Activated CD4-positive, CD25-positive, alpha-beta regulatory T cell (primary cell): ENCODE measurements around the gene WSB1.
A peak's percentile ranks its signal among the peaks of the same experiment; 100 is the strongest.
"Not testable (repeated sequence)": the region's sequence is repeated elsewhere in the genome, so short reads cannot be mapped to it uniquely, and the experiment has no call there.

ENCODE experiments used
- DNase-seq, 4 experiments: peaks; one replicate each; lab custom pipeline; 2025; lab: John Stamatoyannopoulos, UW

Gene WSB1, protein sequence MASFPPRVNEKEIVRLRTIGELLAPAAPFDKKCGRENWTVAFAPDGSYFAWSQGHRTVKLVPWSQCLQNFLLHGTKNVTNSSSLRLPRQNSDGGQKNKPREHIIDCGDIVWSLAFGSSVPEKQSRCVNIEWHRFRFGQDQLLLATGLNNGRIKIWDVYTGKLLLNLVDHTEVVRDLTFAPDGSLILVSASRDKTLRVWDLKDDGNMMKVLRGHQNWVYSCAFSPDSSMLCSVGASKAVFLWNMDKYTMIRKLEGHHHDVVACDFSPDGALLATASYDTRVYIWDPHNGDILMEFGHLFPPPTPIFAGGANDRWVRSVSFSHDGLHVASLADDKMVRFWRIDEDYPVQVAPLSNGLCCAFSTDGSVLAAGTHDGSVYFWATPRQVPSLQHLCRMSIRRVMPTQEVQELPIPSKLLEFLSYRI

DNA sequence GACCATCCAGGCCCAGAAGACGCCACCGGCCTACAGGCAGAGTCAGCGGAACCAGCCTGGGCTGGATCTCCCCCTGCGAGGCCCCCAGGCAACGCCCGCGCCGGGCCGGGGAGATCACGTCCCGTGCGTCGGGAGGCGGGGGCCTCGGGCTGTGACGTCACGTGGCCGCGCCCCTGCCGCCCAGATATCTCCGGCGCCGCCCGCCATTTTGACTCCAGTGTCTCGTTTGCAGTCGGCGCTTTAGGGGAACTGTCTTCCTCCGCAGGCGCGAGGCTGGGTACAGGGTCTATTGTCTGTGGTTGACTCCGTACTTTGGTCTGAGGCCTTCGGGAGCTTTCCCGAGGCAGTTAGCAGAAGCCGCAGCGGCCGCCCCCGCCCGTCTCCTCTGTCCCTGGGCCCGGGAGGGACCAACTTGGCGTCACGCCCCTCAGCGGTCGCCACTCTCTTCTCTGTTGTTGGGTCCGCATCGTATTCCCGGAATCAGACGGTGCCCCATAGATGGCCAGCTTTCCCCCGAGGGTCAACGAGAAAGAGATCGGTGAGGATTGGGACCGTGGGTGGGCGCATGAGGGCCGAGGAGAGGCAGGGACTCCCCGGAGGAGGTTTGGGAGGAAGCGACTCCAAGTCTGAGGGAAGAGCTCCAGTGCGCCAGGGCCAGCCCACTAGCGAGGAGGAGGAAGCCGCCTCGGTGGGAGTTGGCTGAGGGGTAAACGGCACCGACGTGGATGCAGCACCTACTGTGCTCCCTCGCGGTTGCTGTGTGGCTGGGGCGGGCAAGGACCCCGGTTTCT is at the start of gene WSB1:
TSS of gene WSB1 (plus strand) at position 217 of the 791 bp plus-strand sequence. CDS start at position 499, 282 bp downstream.
- DNase-seq: peak; percentile 83 to 91 (median 88)

DNA sequence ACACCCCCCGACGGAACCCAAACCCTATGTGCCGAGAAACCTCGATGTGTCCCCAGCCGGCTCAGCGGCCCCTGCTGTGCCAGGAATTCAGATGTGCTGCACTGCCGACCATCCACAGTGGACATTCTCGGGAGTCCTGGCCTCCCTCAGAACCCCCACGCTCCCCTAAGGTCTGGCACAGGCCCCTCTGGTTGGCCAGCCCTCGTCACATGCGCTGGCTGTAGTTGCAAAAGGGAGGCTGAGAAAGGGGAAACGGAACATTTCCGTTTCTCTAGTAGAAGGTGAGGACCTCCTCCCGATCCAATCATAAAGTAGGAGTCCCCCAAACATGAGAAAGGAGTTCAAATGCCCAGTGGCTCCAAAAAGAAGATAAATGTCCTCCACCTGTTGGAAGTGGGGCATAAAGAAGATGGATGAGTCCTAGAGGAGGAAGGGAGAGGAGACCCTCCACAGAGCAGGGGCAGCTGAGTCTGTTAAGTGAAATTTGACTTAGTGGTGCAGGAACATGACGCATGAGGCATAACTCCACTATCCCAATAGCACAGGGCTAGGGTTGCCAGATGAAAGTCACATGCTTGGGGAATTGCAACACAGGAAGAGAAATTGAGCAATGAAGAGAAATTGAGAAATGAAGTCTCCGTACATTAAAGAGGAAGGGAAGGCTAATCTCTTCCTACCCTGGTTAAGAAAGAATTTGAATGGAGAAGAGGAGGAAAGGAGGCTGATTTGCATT is 49.3 kb upstream of the WSB1 start:
- DNase-seq: no peak

DNA sequence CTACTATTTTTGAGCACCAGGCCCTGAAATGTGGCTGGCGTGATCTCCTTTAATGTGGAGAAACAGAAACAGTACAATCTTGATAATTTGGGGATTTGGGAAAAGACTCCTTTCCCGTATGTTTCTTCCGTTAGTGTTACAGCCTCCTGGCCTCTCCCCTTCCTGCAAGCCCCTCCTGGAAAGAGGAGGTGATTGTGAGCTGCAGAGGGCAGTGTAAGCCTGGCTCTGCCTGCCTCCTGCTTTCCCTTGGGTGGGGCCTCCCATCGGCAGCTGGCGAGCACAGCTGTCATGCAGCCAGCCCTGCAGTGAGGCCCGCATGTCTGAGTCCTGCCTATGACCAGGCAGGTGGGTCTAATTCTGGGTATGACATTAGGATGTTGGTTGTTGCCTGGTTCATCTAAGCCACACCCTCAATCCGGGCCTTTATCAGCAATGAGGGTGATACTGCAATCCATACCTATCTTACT is 48.7 kb upstream of the WSB1 start:
- peak in 2 of 4 experiments; percentile 5 to 21 for DNase-seq

DNA sequence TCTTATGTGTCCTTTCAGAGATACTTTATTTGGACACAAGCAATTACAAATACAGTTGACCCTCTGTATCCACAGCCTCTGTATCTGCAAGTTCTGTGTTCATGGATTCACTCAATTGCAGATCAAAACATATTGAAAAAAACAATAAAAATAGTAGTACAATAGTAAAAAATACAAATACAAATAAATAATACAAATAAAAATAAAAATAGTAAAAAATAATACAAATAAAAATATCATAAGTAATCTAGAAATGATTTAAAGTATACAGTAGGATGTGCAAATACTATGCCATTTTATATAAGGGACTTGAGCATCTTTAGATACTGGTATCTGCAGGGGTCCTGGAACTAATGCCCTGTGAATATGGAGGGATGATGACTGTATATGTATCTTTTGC is 47.4 kb upstream of the WSB1 start:
- DNase-seq: no peak

DNA sequence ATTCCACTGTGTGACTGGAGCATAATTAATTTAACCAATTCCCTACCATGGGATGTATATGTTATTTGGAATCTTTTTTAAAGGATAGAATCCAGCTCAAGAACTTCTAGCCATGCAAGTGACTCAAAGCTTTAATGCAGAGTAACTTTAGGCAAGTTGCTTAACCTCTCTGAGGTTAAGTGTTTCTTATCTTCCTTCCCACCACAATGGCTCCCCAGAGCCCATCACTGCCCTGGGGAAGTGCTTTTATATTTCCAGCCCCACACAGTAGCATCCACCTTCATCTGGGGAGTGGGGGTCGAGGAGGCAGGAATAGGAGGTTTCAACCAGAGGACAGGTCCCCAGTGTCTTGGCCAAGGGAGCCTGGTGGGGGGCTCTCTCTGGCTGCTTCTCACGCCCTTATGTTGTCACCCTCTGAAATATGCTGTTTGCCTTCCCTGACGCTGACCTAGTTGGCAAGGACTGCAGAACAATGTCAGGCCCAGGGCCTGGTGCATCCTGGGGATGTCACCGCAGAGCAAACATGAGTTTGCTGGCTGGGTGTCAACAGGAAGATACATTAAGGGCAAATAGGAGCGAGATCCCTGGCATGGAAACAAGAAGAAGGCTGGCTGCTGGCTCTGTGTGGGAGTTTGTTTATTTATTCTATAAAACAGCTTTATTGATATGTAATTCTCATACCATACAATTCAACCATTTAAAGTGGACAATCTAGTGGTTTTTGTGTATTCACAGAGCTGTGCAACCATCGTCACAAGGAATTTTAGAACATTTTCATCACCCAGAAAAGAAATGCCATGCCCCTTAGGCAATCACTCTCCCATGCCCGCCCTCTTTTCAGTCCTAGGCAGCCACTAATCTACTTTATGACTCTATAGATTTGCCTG is 46.6 kb upstream of the WSB1 start:
- no peak for DNase-seq

DNA sequence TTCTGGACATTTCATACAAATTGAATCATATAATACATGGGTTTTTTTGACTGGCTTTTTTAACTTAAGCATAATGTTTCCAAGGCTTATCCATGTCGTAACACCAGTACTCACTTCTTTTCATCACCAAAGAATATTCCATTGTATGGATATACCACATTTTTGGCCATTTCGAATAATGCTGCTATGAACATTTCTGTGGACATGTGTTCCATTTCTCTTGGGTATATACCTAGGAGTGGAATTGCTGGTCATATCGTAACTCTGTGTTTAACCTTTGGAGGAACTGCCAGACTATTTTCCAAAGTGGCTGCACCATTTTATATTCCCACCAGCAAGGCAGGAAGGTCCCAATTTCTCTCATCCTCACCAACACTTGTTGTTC is 46.0 kb upstream of the WSB1 start:
- DNase-seq: no peak

DNA sequence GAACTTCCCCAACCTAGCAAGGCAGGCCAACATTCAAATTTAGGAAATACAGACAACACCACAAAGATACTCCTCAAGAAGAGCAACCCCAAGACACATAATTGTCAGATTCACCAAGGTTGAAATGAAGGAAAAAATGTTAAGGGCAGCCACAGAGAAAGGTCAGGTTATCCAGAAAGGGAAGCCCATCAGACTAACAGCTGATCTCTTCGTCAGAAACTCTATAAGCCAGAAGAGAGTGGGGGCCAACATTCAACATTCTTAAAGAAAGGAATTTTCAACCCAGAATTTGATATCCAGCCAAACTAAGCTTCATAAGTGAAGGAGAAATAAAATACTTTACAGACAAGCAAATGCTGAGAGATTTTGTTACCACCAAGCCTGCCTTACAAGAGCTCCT is 43.1 kb upstream of the WSB1 start:
- DNase-seq: not testable (repeated sequence)

DNA sequence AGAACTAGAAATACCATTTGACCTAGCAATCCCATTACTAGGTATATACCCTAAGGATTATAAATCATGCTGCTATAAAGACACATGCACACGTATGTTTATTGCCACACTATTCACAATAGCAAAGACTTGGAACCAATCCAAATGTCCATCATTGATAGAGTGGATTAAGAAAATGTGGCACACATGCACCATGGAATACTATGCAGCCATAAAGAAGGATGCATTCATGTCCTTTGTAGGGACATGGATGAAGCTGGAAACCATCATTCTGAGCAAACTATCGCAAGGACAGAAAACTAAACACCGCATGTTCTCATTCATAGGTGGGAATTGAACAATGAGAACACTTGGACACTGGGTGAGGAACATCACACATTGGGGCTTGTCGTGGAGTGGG is 39.1 kb upstream of the WSB1 start:
- DNase-seq: not testable (repeated sequence)

DNA sequence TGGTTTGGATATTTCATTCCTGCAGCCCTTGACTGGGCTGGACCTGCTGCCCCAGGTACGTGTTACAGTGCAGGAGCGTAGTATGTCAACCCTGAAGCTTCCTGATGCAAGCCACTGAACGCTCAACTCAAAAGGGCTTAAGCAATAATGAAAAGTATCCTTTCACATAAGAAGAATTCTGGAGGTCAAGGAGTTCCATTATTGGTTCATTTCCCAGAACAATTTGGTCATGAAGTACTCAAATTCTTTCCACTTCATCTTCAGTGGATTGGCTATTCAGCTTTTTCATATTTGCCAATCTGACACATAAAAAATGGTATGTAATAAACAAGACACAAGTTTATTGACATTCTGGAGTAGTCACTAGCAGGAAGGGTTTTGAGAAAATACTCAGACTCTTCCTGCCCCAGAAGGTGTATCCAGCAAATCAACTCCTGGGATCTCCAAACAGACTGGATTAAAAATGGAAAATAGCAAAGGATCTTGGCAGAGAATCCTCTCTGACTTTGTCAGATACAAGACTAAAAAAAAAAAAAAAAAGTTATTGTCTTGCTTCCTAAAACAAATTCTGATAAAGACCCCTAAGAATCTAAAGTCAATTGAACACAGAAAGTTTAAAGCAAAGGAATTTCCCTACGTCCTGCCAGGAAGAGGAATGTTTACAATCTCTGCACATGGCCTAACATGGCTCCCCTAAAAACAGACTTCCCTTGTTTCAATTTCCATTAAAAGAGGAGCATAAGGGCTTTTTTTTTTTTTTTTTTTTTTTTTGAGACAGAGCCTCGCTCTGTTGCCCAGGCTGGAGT is 37.5 kb upstream of the WSB1 start:
- DNase-seq: no peak

DNA sequence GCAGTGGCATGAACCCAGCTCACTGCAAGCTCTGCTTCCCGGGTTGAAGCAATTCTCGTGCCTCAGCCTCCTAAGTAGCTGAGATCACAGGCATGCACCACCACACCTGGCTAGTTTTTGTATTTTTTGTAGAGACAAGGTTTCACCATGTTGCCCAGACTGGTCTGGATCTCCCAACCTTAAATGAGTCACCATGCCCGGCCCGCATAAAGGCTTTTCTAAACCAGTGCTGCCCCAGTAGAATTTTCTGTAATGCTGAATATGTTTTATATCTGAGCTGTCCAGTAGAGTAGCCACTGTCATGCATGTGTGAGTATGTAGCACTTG is 36.9 kb upstream of the WSB1 start:
- DNase-seq: no peak

DNA sequence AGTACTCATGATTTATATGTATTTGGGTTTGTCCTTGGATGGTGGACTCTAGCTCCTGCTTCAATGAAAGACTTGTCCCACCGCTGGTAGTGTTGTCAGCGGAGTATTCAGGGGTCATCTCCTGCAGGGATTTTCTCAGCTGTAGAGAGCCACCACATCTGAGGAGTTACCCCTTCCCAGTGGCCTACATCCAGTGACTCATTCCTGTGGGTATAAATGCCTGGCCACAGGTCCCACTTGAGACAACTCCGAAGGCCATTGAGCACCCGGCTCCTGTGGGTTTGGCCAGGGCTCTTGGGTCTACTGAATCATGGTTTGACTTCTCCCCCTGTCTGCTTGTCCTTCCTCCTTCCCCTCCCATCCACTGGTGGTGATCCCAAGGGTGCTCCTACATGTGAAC is 34.6 kb upstream of the WSB1 start:
- no peak for DNase-seq

DNA sequence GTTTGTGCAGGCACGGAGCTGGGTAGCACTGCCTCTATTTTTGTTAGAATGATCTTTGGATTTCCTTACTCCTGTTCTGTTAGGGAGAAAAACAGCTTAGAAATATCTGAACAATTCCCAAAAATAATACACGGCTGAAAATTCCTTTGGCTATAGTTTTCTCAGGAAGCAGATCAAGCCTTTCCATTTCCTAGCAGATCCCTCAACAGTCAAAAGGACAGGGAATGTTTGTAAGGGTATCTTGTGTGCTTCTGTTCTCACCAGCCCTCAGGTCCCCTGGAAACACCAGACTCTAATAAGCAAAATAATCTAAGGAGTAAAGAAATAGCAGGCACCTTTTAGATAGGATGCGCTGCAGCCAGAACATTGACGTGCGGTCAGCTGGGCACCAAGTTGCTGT is 30.5 kb upstream of the WSB1 start:
- no peak for DNase-seq

DNA sequence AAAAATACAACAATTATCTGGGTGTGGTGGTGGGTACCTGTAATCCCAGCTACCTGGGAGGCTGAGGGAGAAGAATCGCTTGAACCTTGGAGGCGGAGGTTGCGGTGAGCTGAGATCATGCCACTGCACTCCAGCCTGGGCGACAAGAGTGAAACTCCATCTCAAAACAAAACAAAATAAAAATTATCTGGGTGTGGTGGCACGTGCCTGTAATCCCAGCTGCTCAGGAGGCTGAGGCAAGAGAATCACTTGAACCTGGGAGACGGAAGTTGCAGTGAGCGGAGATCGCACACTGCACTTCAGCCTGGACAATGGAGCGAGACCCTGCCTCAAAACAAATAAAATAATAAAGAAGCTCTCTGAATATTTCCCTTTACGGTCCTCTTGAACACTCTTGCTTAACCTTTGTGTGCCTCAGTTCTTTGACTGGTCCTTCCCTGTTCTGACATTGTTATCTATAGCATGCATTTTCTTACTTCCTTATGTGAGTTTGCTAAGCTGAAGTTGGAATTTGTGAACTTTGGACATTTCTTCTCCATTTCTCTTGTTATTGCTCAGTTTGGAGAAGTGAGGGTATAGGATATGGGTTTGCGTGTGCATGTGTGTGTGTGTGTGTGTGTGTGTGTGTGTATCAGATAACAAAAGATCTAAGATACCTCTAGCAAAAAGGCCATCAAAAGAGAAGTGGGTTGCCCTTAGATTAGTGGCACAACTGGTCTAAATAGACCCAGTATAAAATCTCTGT is 29.7 kb upstream of the WSB1 start:
- no peak for DNase-seq

DNA sequence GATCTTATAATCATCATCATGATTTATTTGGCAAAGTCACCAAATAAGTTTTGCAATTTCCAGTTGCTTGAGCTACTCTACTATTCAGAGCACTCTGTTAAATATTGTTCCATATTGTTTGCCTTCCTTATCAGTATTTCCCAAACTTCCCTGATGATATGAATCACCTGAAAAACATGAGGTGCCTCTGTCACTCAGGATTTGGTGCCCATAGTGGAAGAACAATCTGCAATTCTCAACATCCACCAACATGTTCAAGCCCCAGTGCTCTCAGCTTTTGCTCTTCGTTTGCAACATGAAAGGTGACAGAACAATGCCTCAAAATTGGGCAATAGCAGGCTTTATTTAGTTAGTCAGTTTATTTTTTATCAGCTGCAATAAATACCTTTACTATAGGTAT is 28.6 kb upstream of the WSB1 start:
- DNase-seq: no peak

DNA sequence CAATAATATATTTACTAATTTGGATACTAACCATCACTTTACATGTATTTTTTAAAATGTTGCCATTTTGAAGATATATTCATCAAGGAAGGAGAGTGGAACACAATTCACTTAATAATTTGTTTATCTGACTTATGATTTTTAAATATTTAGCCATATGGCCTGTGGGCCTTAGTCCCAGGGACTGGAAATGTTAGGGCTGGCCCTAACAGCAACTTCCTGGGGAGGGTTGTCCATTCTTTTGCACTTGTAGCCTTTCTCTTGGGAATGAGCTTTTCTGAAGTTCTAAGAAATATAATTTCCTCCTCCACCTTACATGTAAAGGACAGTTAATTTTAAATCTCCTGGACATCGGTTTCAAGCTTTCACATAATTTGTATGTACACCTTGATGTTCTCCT is 27.7 kb upstream of the WSB1 start:
- no peak for DNase-seq

DNA sequence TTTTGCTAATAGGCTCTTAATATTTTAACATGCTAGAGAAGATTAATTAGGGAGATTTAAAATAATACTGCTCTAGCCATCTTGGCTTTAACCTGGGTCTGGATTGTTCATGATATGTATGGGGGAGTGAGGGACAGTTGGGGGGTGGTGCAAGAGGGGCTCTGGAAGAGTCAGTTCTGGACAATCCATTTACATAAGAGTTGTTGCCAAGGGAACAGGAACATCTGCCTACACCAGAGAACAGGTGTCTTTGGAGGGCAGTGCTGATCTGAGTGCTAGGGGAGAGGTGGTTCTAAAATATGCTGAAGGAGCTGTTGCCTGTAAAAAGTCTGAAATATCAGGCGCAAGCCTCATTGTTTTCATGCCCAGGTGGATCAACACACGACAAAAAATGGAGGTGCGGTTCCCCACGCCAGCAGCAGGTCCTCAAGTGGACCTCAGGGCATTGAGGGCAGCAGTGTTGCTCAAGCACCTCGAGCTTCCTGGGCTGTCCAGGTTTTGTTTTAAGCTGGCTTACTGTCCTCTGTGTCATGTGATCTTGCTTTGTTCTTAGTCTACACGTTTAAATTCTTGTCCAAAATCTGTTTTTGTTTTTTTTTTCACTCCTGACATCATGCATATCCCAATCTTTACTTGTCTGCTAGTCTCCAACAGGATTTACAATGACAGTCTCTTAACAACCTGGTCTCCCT is 25.4 kb upstream of the WSB1 start:
- no peak for DNase-seq

DNA sequence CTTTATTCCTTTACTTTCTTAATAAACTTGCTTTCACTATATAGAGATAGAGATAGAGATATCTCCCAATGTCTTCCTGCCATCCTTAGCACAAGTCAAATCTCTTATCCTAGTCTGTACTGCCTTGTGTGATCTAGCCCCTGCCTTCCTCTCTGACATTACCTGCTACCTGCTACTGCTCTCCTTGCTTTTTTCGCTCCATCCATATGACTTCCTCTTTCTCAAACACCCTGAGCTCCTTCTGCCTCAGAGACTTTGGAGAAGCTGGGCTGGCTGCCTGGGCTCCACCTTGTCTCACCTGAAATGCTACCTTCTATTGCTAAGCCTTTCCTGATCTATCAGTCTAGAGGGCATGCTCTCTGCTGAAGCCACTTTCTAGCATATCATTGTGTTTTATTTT is 24.7 kb upstream of the WSB1 start:
- DNase-seq: no peak

DNA sequence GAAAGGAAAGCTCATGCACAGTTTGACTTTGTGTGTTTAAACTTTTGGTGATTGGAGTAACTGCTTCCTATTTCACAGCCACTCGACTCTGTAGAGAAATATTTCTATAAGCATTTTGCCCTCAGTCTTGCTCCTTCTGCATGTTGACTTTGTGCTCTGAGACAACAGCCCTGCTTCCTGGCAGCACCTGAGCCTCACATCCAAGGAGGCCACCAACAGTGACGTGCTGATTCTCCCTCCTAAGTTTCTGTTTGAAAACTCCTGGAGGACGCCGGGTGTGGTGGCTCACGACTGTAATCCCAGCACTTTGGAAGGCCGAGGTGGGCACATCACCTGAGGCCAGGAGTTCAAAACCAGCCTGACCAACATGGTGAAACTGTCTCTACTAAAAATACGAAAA is 23.9 kb upstream of the WSB1 start:
- no peak for DNase-seq

DNA sequence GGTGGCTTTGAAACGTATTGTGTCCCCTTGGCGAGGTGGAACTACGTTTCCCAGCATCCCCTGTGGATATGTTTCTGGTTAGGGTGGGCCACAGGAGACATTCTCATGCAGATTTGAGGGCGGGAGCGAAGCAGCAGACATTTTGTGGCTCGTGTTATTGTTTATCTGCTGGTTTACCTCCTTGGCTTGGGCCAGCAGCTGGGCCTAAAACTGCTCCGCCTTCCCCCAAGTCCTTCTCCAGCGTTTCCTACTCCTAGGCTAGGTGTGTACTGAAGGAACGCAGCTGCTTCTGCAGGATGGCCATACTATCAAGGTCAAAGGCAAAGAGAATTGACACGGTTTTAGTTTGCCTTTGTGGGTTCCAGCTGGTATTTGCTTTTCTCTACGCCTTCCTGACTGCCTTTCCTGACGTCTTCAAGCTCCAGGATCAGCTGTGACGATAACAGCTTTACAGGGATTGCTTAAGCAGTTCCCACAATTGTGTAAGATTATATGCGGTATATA is 17.2 kb upstream of the WSB1 start:
- no peak for DNase-seq
